HG03095 (cell line): ENCODE data around the gene TSPEAR.
"Not testable (repeated sequence)": the region's sequence is repeated elsewhere in the genome, so short reads cannot be mapped to it uniquely, and the experiment has no call there.

ENCODE experiments used
- ATAC-seq: cut with Tn5 transposase; IDR thresholded peaks from one replicate; pipeline ENCODE4 v1.9.1; 2021; ENCODE audit warnings: moderate library complexity; ENCODE audit not compliant: unreplicated experiment

Gene TSPEAR

DNA sequence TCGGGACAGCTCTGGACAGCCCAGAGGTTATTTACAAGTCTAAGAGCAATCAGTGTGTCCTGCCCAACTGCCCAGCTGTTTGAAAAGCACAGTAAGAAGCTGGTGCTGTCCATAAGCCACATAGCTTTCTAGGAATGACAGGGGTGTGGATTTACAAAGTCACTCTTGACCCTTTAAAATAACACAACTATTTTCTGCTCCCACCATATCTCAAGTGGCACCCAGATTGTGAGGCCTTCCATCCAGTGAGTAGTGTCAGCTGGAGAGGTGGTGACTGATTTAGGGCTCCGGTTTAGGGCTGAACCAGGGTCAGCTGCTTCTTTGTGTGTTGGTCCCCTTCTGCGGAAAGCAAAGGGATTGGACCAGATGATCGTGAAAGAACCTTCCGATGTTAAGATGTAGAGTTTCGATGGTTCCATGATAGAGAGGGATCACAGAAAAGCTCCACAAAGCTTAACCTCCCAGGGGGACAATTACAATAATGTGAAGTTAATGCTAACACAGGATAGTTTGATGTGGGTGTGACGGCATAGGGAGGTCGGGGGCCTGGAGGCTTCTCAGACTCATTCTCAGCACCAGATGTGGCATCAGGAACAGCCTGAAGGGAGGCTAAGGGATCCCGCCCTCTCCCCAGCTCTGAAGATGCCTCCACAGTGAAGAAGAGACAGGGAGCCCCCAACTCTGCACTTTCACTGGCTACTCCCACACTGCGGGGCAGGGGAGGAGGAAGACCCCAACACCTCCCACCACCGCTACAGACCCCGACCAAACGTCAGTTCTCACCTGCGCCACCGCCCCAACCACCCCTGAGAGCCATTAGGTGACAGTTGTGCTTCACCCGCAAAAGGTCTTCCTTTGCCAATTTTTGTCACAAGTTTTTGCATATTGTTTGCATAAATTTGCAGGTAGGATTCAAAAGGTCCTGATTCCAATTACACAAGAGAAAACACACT lies 215.5 kb downstream of the TSPEAR start:
- ATAC-seq = no peak

DNA sequence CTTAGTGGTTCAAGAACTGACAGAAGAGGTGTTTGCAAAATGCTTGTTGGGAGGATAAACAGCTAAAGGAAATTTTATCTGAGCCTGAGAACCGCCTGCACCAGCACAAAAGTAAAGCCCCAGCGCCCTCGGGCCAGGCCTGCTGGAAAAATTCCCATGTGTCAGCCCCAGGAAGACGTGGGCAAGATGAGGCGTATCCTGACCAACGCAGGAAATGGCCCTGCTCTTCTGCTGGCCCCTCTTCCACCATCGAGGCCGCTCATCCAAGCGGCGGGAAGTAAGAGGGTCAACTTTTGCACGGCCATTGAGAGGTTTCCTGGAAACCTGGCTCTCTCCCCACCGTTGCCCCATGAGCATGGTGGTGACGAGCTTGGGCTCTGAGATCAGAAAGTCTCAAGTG lies 216.4 kb downstream of the TSPEAR start:
- no peak for ATAC-seq

DNA sequence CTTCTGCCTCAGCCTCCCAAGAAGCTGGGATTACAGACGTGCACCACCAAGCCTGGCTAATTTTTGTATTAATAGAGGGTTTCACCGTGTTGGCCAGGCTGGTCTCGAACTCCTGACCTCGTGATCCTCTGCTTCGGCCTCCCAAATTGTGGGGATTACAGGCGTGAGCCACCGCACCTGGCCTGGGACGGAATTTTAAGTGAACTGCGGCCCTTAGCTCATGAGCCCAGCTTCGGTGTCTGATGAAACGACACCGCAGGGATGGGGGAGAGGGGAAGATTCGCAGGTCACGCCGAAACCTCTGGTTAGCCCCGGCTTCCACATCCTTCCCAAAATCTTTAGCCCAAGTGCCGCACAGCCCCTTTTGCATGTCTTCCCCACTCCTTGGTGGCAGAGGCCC lies 217.0 kb downstream of the TSPEAR start:
- ATAC-seq = no peak

DNA sequence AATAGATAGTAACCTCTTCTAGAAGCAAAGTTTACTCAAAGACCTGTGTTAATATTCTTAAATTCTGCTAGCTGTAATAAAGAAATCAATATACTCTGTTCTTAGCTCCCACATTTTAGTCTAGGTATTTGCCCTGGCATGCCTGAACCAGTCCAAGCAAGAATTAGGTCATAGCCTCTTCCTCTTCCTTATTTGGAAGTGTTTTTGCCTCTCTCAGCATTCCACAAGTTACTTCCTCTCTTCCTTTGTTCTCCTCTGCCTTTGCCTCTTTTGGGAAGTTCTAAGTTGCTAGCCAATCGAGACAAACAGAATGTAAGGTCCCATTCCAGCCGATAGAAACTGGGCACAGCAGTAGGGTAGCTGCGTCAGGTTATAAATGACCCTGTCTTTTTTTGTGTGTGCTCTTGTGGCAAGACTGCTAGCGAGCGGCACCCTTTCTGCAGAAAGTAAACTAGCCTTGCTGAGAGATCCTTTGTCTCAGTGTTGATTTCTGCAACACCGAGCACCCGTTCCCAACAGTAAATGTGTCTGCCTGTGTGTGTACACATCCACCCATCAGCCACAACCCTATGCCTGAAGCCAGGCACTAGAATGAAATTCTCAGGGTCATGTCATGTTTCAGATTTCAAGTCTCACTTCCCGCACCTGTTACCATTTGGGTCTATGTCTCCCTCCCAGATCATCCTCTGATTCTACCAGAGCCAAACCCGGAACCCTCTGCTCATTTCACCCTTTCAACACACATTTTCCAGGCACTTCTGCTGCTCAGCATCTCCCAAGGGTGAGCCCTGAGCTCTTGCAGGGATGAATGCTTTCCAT lies 218.6 kb downstream of the TSPEAR start:
- no peak for ATAC-seq

DNA sequence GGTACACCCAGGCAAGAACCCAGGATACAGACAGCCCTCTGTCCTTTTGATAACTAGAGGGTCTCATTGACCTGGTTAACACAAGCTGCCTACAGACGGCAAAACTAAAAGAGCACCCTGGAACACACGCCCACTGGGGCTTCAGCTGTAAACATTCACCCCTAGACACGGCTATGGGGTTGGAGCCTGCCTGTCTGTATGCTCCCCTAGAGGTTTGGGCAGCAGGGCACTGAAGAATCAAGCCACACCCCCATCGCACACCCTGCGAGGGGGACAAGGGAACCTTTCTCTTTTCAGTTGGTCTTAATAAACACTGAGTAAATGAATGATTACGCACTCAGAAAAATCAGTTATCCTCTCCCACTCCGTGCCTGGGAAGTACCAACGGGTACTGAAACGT lies 220.6 kb downstream of the TSPEAR start:
- no peak for ATAC-seq

DNA sequence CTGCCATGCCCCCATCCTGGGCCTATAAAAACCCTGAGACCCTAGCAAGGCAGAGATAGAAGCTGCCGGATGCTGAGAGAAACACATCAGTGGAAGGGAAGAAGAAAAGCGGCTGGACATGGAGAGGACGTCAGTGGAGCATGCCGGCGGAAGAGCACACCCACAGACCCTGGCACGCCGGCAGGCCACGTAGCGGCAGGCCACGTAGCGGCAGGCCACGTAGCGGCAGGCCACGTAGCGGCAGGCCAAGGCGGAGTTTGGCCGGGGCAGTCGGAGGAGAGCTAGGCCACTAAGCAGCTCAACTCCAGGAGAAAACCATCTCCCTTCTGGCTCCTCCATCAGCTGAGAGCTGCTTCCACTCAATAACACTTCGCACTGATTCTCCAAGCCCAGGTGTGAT lies 221.0 kb downstream of the TSPEAR start:
- no peak for ATAC-seq

DNA sequence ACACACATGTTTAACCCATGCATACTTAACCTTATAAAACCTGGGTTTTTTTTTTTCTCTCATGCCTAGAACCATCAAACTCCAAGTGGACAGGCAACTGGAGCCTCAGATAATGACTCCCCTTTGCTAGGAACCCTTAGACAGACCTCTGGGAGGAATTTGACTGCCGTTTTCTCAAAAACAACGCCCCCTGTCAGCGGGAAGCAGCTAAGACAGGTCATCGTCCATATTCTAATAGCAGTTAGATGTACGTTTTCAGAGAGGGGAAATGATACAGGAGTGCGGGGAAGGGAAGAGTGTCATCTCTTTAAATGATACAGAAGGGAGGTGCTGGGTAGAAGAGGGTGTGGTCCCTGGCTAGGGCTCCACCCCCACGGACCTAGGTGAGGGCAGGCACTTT lies 221.4 kb downstream of the TSPEAR start:
- ATAC-seq = no peak

DNA sequence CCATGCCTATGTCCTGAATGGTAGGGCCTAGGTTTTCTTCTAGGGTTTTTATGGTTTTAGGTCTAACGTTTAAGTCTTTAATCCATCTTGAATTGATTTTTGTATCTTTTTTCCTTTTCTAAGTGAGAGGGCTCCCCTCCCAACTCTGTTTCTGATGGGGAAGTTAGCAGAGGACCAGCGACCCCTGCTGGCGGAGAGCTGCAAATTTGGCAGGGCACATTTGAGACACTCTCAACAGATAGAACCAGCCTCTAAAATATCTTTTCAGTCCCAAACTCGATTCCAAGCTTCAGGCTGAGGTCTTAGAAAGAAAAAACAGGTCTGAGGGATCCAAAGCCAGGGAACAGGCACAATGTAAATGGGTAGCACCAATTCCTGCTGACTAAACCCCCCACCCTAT lies 223.5 kb downstream of the TSPEAR start:
- ATAC-seq = no peak

DNA sequence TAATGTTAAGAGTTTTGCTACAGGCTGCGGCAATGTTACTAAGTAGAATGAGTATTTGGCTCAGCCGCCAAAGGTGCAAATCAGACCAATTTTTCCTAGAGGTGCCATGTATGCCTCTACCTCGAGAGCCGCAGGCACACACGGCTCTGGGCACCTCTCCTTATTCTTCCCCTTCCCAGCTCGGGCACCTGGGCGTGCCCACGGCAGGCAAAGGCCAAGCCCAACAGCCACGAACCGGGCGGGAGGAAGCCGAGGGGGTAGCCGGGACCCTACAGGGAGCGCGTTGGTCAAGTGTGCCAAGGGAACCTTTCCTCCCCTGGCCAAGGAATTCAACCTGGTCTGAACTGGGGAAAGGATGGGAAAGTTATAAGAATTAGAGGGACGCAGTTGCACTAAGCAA lies 225.1 kb downstream of the TSPEAR start:
- ATAC-seq = no peak

DNA sequence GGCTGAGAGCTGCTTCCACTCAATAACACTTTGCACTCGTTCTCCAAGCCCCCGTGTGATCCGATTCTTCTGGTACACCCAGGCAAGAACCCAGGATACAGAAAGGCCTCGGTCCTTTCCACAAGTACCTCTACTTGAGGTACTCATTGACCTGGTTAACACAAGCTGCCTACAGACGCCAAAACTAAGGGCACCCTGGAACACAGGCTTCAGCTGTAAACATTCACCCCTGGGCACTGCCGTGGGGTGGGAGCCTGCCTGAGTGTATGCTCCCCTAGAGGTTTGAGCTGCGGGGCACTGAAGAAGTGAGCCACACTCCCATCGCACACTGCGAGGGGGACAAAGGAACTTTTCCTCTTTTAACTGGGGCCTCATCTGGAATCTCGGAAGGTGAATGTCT lies 225.6 kb downstream of the TSPEAR start:
- no peak for ATAC-seq

DNA sequence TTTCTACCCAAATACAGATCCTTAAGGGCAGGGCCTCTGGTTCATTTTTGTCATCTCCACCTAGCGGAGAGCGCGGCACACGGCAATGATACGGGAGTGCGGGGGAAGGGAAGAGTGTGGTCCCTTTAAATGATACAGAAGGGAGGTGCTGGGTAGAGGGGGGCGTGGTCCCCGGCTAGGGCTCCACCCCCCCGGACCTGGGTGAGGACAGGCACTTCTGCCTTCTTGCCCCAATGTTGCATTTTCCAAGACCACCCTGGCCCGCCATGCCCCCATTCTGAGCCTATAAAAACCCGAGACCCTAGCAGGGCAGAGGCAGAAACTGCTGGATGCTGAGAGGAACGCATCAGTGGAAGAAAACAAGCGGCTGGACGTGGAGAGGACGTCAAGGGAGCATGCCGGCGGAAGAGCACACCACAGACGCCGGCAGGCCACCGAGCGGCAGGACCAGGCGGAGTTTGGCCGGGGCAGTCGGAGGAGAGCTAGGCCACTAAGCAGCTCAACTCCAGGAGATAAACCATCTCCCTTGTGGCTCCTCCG lies 226.0 kb downstream of the TSPEAR start:
- ATAC-seq = no peak

DNA sequence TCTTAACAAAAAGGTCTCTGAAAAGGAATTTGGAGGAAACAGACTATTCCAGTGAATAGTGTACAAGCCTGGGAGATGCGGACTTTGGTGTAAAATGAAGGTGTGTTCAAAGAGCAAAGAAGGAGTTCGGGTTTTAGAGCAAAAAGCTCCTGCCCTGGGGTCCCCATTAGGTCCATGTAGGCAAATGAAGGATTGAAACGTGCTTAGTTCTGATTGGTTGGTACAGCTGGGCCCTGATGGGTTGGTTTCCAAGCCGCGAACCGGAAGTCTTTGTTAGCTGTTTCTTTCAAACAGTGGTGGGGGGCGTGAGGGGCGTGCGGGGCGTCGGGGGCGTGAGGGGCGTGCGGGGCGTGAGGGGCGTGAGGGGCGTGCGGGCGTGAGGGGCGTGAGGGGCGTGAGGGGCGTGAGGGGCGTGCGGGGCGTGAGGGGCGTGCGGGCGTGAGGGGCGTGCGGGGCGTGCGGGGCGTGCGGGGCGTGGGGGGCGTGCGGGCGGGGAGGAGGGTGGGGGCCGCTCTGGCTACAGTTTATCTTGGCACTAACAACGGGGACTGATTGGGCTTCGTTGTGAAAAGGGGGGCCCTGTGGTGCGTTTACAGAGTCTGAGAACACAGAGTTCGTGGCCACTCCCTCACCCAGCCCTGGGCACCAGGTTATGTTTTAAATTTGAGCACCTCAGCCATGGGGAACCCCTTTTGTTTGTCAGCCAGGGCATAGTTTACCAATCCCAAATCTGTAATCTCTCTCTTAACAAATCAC lies 226.7 kb downstream of the TSPEAR start:
- no peak for ATAC-seq

DNA sequence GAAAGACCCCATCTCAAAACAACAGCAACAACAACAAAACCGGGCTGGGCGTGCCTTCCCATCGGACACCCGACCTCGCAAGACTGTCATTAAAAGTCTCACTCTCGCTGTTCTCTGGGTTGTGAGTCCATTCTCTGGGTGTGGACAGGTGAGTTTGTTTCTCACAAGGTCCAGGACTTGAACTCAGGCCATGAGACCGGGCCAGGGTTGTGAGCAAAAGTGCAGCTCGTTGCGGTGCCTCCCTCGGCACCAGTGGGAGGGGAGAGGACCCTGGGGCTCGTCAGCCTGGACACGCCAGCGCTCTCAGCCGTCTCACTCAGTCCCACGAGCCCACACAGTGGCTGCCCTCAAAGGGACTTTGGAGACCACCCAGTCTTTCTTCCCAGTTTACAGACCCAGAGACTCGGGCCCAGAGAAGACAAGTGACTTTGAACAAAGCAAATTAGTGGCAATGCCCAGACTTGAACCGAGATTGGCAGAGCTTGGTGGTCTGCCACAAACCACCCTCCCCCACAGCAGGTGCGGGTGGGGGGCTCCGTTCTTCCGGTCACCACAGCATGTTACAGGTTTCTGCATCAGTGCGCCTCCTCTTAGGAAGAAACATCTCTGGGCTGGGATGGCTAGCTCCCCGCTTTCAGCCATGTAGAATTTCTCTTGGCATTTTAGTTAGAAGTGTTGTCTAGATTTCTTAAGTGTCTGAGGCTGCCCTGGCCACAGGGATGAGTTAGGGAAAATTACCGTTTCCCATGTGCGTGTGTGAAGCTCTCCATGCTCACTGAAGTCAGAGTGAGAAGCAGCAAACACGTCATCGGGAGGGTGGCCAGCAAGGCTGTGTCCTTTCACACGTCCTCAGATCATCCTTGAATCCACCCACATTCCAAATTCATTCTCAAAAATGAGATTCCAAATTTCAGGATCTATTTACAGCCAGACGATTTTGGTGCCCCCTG lies 227.8 kb downstream of the TSPEAR start:
- ATAC-seq = no peak

DNA sequence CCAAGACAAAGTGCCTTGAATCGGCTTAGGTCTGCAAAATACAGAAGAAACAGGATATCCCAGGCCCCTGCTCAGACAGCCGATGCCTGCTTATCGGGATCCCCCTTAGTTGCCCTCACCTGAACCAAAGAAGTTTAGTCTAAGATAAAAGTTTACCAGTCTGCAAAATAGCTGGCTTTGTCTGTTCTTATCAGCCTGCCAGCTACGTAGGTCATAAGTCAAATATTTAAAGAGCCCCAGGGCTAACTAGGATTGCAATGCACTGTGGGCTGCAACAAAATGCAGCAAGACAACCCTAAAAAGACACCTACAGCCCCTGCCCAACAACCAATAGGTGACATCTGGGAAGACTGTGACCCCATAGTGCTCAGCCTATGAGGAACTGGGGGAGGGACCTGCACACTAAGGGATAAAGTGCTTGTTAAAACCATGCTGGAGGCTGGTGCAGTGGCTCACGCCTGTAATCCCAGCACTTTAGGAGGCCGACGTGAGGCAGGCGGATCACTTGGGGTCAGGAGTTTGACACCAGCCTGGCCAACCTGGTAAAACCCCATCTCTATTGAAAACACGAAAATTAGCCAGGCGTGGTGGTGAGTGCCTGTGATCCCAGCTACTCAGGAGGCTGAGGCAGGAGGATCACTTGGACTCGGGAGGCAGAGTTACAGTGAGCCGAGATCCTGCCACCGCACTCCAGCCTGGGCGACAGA lies 228.6 kb downstream of the TSPEAR start:
- ATAC-seq = no peak

DNA sequence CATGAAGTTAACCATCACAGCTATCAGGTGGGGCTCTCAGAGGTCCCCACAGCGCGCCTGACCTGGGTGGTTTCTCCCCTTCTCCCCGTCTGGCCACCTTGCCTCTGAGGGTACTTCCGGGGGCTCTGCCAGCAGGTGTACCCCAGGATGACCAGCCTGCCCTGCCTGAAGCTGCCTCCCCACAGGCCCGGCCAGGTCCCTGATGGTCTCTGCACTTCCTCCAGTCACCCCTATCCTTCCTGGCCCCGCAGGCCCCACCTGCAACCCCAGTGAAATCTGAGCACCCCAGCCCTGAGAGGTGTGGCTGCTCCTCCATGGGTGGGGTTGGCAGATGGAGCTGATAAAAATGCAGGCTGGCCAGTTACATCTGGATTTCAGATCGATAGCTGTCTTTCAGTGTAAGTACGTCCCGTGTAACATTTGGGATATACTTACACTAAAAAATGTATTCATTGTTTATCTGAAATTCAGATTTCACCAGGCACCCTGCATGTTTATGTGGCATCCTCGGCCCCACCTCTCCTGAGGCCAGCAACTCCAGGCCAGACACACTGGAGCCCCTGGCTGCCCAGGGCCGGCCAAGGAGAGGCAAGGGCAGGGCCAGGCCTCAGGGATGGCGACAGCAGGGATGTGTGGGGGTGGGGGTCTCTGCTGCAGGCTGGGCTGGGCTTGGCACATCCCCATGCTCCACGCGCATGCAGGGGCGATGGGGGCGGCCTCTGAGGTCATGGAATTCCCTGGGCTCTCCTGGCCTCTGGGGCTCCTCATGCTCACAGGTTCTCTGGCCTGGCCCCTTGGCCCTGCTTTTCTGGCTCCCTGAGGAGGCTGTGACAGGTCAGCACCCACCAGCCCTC lies 230.9 kb downstream of the TSPEAR start:
- ATAC-seq = no peak

DNA sequence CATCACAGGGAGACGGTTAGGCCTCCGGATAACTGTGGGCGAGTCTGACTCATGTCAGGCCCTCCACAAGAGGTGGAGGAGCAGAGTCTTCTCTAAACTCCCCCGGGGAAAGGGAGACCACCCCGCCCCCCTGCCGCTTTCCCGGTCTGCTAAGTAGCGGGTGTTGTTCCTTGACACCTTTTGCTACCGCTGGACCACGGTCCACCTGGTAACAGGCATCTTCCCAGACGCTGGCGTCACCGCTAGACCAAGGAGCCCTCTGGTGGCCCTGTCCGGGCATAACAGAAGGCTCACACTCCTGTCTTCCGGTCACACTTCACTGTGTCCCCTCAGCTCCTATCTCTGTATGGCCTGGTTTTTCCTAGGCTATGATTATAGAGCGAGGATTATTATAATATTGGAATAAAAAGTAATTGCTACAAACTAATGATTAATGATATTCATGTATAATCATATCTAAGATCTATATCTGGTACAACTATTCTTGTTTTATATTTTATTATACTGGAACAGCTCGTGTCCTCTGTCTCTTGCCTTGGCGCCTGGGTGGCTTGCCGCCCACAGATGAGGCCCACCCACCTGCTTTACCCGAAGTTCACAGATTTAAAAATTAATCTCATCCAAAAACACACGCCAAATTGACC lies 231.7 kb downstream of the TSPEAR start:
- ATAC-seq = not testable (repeated sequence)

DNA sequence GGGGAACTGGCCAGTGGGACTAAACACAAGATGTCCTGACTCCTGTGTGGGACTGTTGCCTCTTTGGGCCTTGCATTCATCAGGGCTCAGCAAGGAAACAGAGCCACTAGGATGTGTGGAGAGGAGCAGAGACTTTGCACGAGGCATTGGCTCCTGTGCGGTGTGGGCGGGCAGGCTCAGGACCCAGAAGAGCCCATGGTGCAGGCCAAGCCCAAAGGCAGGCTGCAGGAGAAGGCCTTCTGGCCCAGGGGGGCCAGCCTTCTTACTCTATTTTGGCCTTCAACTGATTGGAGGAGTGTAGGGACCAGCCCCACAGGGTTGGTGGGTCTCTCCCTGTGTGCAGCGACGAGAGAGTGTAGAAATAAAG lies 232.6 kb downstream of the TSPEAR start:
- no peak for ATAC-seq
